Mammary epithelial cell (primary cell): ENCODE measurements around the gene MTARC2.

ENCODE experiments used
- CTCF ChIP-seq, 2 donors: IDR thresholded peaks in 1 of 2; conservative IDR thresholded peaks in 1 of 2; 2 replicates each; pipeline ENCODE4 v1.5.1; 2011 to 2012; ENCODE audit warnings: inconsistent platforms in 2 of 2, low read length in 2 of 2, mild to moderate bottlenecking in 2 of 2, control low read depth in 1 of 2, low read depth in 1 of 2; ENCODE audit not compliant: insufficient read depth in 1 of 2; ENCODE audit errors: extremely low read depth in 1 of 2
- EZH2 ChIP-seq: IDR thresholded peaks from 2 replicates; pipeline ENCODE4 v1.6.1; 2012; ENCODE audit warnings: low read length, inconsistent platforms, borderline replicate concordance

GRCh38 chr1:220708244-220708643 lies 39.9 kb upstream of the MTARC2 start:
- TF ChIP-seq CTCF (conservative IDR thresholded peaks at IDR 0.05 in 1 of 2, IDR thresholded peaks at IDR 0.05 in 1 of 2; ENCODE audit: extremely low read depth in 1 of 2, insufficient read depth in 1 of 2, low read depth in 1 of 2, low read length in 2 of 2) (no peak), EZH2 (no peak)
